ENCODE data around the gene LRRC23.

- TF ChIP-seq POLR2A (IDR thresholded peaks at IDR 0.05; ENCODE audit: low read length), result no peak
- no peak for TF ChIP-seq GATA1 (IDR thresholded peaks at IDR 0.05; ENCODE audit: low read depth, low read length)
Observed at GRCh38 chr12:6909421-6910145, 5.0 kb downstream of the LRRC23 start.
